Measurements from ENCODE around the gene ATF4.

ATF4 gene

DNA sequence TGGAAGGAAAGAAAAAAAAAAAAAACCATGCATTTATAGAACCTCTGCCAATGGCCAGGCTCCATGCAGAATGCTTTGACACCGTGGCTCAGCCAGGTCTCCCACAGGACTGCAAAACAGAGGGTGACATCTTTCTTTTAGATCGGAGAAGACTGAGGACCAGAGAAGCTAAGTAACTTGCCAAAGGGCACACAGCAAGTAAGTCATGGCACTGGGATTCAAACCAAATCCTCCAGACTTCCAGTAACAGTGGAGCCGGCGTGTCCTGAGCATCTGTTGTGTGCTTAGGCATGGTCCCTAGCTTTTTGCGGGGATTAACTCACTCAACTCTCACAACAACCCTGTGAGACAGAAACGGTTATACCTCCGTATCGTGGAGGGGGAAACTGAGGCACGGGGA is 42.8 kb upstream of the ATF4 start:
- TF ChIP-seq TCF12 (IDR thresholded peaks at IDR 0.05; ENCODE audit: low read depth): no peak
- TF ChIP-seq, protein P1, sequence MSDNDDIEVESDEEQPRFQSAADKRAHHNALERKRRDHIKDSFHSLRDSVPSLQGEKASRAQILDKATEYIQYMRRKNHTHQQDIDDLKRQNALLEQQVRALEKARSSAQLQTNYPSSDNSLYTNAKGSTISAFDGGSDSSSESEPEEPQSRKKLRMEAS (IDR thresholded peaks at IDR 0.05): no peak
- TF ChIP-seq EP300 (IDR thresholded peaks at IDR 0.05; ENCODE audit: borderline replicate concordance): no peak
- no peak for TF ChIP-seq EGR1 (IDR thresholded peaks at IDR 0.05)

DNA sequence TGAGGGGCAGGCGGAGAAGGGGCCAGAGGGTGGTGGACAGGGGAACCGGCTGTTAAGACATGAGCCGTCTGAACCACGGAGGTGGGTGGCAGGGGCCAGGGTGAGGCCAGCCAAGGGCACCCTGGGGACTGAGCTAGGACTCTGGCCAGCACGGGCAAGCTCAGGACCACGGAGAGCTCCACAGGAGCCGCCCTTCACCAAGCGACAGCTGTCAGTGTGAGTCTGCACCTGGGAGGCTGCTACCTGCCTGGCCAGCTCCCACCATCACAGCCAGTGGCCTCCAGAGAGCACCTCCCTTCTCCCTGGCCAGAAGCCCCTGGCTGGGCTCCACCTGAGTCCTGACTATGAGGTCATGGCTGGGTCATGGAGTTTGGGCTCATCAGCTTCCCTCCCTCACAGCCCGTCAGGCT is 41.9 kb upstream of the ATF4 start:
- TF ChIP-seq FOXM1 (IDR thresholded peaks at IDR 0.05; ENCODE audit: borderline replicate concordance, low read depth) (no peak), NFIC (IDR thresholded peaks at IDR 0.05) (peak; percentile 56), YY1 (IDR thresholded peaks at IDR 0.05; ENCODE audit: low read depth) (no peak), ZBTB7A (IDR thresholded peaks at IDR 0.05; ENCODE audit: low read depth) (0 out of 2 replicates have a peak, but pooled peaks have one; percentile 48), CEBPB (IDR thresholded peaks at IDR 0.05) (no peak), CREB1 (IDR thresholded peaks at IDR 0.05; ENCODE audit: low read depth) (no peak), TAF1 (IDR thresholded peaks at IDR 0.05; ENCODE audit: low read depth) (no peak), RAD21 (IDR thresholded peaks at IDR 0.05; ENCODE audit: low read depth) (no peak), TEAD4 (IDR thresholded peaks at IDR 0.05) (no peak), EP300 (IDR thresholded peaks at IDR 0.05; ENCODE audit: borderline replicate concordance) (no peak), EGR1 (IDR thresholded peaks at IDR 0.05) (no peak), TCF12 (IDR thresholded peaks at IDR 0.05; ENCODE audit: low read depth) (peak; percentile 62; the same call in 1 of the 2 replicates)
- TF ChIP-seq, protein P2, sequence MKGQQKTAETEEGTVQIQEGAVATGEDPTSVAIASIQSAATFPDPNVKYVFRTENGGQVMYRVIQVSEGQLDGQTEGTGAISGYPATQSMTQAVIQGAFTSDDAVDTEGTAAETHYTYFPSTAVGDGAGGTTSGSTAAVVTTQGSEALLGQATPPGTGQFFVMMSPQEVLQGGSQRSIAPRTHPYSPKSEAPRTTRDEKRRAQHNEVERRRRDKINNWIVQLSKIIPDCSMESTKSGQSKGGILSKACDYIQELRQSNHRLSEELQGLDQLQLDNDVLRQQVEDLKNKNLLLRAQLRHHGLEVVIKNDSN (IDR thresholded peaks at IDR 0.05): no peak
- TF ChIP-seq, protein P3, sequence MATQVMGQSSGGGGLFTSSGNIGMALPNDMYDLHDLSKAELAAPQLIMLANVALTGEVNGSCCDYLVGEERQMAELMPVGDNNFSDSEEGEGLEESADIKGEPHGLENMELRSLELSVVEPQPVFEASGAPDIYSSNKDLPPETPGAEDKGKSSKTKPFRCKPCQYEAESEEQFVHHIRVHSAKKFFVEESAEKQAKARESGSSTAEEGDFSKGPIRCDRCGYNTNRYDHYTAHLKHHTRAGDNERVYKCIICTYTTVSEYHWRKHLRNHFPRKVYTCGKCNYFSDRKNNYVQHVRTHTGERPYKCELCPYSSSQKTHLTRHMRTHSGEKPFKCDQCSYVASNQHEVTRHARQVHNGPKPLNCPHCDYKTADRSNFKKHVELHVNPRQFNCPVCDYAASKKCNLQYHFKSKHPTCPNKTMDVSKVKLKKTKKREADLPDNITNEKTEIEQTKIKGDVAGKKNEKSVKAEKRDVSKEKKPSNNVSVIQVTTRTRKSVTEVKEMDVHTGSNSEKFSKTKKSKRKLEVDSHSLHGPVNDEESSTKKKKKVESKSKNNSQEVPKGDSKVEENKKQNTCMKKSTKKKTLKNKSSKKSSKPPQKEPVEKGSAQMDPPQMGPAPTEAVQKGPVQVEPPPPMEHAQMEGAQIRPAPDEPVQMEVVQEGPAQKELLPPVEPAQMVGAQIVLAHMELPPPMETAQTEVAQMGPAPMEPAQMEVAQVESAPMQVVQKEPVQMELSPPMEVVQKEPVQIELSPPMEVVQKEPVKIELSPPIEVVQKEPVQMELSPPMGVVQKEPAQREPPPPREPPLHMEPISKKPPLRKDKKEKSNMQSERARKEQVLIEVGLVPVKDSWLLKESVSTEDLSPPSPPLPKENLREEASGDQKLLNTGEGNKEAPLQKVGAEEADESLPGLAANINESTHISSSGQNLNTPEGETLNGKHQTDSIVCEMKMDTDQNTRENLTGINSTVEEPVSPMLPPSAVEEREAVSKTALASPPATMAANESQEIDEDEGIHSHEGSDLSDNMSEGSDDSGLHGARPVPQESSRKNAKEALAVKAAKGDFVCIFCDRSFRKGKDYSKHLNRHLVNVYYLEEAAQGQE (IDR thresholded peaks at IDR 0.05; ENCODE audit: low read depth): peak; percentile 99
- TF ChIP-seq, protein P1 (IDR thresholded peaks at IDR 0.05): peak; percentile 66

DNA sequence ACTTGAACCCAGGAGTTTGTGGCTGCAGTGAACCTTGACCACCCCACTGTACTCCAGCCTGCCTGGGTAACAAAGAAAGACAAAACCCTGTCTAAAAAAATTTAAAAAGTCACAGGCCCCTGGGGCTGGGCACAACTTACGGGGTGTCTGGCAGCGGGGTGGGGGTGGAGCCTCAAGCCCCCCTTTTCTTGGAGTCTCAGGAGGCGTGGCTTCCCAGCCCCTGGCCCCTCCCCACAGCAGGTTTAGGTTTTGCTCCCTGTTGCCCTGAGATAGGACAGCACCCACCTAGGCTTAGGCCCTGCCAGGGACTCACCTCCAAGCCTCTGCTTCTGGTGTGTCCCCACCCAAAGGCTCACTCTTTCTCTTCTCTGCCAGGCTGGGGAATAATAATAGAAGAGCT is 41.1 kb upstream of the ATF4 start:
- TF ChIP-seq NFIC (IDR thresholded peaks at IDR 0.05): no peak
- TF ChIP-seq CEBPB (IDR thresholded peaks at IDR 0.05): no peak
- TF ChIP-seq TAF1 (IDR thresholded peaks at IDR 0.05; ENCODE audit: low read depth): no peak
- no peak for TF ChIP-seq EP300 (IDR thresholded peaks at IDR 0.05; ENCODE audit: borderline replicate concordance)
- no peak for TF ChIP-seq CREB1 (IDR thresholded peaks at IDR 0.05; ENCODE audit: low read depth)
- no peak for TF ChIP-seq ZBTB7A (IDR thresholded peaks at IDR 0.05; ENCODE audit: low read depth)
- TF ChIP-seq, protein P3 (IDR thresholded peaks at IDR 0.05; ENCODE audit: low read depth): no peak
- TF ChIP-seq, protein P1 (IDR thresholded peaks at IDR 0.05): no peak
- TF ChIP-seq, protein P2 (IDR thresholded peaks at IDR 0.05): no peak
- no peak for TF ChIP-seq FOXM1 (IDR thresholded peaks at IDR 0.05; ENCODE audit: borderline replicate concordance, low read depth)
- no peak for TF ChIP-seq RAD21 (IDR thresholded peaks at IDR 0.05; ENCODE audit: low read depth)

DNA sequence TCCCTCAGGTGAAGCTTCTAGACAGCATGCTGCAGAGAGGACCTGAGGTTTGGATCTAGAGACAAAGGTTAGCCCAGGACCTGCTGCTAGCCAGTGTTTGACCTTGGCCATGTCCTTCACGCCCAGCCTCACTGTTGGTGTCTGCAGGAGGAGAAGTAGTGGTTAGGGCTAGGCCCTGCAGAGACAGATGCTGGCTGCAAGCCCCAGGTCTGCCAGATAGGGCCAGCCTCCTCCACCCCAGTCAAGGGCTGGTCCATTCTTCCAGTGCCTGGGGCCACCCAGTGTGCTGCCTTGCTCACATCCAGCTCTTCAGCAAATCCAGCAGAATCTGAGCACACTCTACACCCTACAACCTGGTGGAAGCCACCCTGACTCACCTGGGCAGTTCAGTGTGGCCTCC is 39.8 kb upstream of the ATF4 start:
- no peak for TF ChIP-seq ZBTB7A (IDR thresholded peaks at IDR 0.05; ENCODE audit: low read depth)
- no peak for TF ChIP-seq CREB1 (IDR thresholded peaks at IDR 0.05; ENCODE audit: low read depth)
- TF ChIP-seq EP300 (IDR thresholded peaks at IDR 0.05; ENCODE audit: borderline replicate concordance): no peak
- TF ChIP-seq, protein P3 (IDR thresholded peaks at IDR 0.05; ENCODE audit: low read depth): no peak
- TF ChIP-seq TEAD4 (IDR thresholded peaks at IDR 0.05): no peak
- no peak for TF ChIP-seq TCF12 (IDR thresholded peaks at IDR 0.05; ENCODE audit: low read depth)
- no peak for TF ChIP-seq TAF1 (IDR thresholded peaks at IDR 0.05; ENCODE audit: low read depth)
